OCI-LY1 (cell line): Measurements from ENCODE around the gene PARVA.

Experiments
- H2AFZ ChIP-seq: fragments of 200-600 bp; sonication (generic), shearing (Covaris generic); 2 replicates; pipeline ENCODE4 v1.6.0; 2014; ENCODE audit warnings: antibody characterized with exemption, mild to moderate bottlenecking, low read length
- H3F3A ChIP-seq: fragments of 200-600 bp; sonication (generic), shearing (Covaris generic); 2 replicates; pipeline ENCODE4 v1.6.0; 2014; ENCODE audit warnings: mild to moderate bottlenecking, antibody characterized with exemption, low read length, moderate library complexity; ENCODE audit not compliant: insufficient read depth
- H3K27ac ChIP-seq: fragments of 200-600 bp; sonication (generic); 2 replicates; pipeline ENCODE4 v1.5.1; 2014; ENCODE audit warnings: low read length, mixed run types, mild to moderate bottlenecking, low read depth; ENCODE audit not compliant: poor library complexity, severe bottlenecking
- H3K27me3 ChIP-seq: fragments of 200-600 bp; sonication (generic); 2 replicates; pipeline ENCODE4 v1.6.0; 2014; ENCODE audit warnings: antibody characterized with exemption, mild to moderate bottlenecking, low read length, moderate library complexity; ENCODE audit not compliant: insufficient read depth
- H3K36me3 ChIP-seq: fragments of 200-600 bp; sonication (generic); 2 replicates; pipeline ENCODE4 v1.6.1; 2014; ENCODE audit warnings: mild to moderate bottlenecking, antibody characterized with exemption, low read length, moderate library complexity, mixed read lengths; ENCODE audit not compliant: insufficient read depth
- H3K4me1 ChIP-seq: fragments of 200-600 bp; sonication (generic); 2 replicates; pipeline ENCODE4 v1.5.1; 2014; ENCODE audit warnings: mild to moderate bottlenecking, low read length, moderate library complexity; ENCODE audit not compliant: insufficient read depth, severe bottlenecking
- H3K4me2 ChIP-seq: fragments of 200-600 bp; sonication (generic), shearing (Covaris generic); 2 replicates; pipeline ENCODE4 v1.6.1; 2014; ENCODE audit warnings: low read length
- H3K4me3 ChIP-seq: fragments of 200-600 bp; sonication (generic); 2 replicates; pipeline ENCODE4 v1.5.1; 2014; ENCODE audit warnings: low read length, low read depth, mild to moderate bottlenecking, mixed read lengths; ENCODE audit not compliant: poor library complexity, severe bottlenecking
- H3K79me2 ChIP-seq: fragments of 200-600 bp; shearing (Covaris generic); 2 replicates; pipeline ENCODE4 v1.6.1; 2016; ENCODE audit warnings: mixed run types, low read length, mixed read lengths; ENCODE audit not compliant: insufficient read depth
- H3K9ac ChIP-seq: fragments of 200-600 bp; sonication (generic), shearing (Covaris generic); 2 replicates; pipeline ENCODE4 v1.6.1; 2014; ENCODE audit warnings: mild to moderate bottlenecking, low read length, mixed read lengths
- H3K9me2 ChIP-seq: fragments of 200-600 bp; sonication (generic), shearing (Covaris generic); 2 replicates; pipeline ENCODE4 v1.6.1; 2014; ENCODE audit warnings: low read depth, mild to moderate bottlenecking, low read length, mixed read lengths
- H3K9me3 ChIP-seq: fragments of 200-600 bp; shearing (Covaris generic); 2 replicates; pipeline ENCODE4 v1.6.1; 2014; ENCODE audit warnings: low read length, mixed read lengths
- H4K20me1 ChIP-seq: fragments of 200-600 bp; sonication (generic), shearing (Covaris generic); 2 replicates; pipeline ENCODE4 v1.6.0; 2016; ENCODE audit warnings: mild to moderate bottlenecking, low read length; ENCODE audit not compliant: insufficient read depth
- EZH2 ChIP-seq: fragments of 200-600 bp; sonication (generic), shearing (Covaris generic); IDR thresholded peaks from 2 replicates; pipeline ENCODE4 v1.8.0; 2017; ENCODE audit warnings: borderline replicate concordance, mixed run types, mild to moderate bottlenecking, antibody characterized with exemption, low read length, moderate library complexity, mixed read lengths
- TF ChIP-seq, protein P1 (sequence below): fragments of 200-600 bp; sonication (generic), shearing (Covaris generic); IDR thresholded peaks from 2 replicates; pipeline ENCODE4 v1.5.1; 2017; ENCODE audit warnings: mild to moderate bottlenecking, antibody characterized with exemption, low read length, moderate library complexity, mixed read lengths

PARVA gene

GRCh38 chr11:12420706-12421105 is 43.3 kb downstream of the PARVA start:
- Histone ChIP-seq H3K9ac (no peak overlapping the region), H3F3A (no peaks in the 10 kb centered on the region), H3K27me3 (no peaks in the 10 kb centered on the region), H3K4me3 (no peak overlapping the region), H3K79me2 (no peaks in the 10 kb centered on the region), H3K9me3 (no peaks in the 10 kb centered on the region), H3K27ac (no peak overlapping the region), H4K20me1 (no peaks in the 10 kb centered on the region), H3K4me2 (no peak overlapping the region), H3K9me2 (no peaks in the 10 kb centered on the region), H3K36me3 (no peaks in the 10 kb centered on the region), H2AFZ (no peak overlapping the region), H3K4me1 (no peaks in the 10 kb centered on the region)
- no peak for TF ChIP-seq EZH2
- TF ChIP-seq, protein P1, sequence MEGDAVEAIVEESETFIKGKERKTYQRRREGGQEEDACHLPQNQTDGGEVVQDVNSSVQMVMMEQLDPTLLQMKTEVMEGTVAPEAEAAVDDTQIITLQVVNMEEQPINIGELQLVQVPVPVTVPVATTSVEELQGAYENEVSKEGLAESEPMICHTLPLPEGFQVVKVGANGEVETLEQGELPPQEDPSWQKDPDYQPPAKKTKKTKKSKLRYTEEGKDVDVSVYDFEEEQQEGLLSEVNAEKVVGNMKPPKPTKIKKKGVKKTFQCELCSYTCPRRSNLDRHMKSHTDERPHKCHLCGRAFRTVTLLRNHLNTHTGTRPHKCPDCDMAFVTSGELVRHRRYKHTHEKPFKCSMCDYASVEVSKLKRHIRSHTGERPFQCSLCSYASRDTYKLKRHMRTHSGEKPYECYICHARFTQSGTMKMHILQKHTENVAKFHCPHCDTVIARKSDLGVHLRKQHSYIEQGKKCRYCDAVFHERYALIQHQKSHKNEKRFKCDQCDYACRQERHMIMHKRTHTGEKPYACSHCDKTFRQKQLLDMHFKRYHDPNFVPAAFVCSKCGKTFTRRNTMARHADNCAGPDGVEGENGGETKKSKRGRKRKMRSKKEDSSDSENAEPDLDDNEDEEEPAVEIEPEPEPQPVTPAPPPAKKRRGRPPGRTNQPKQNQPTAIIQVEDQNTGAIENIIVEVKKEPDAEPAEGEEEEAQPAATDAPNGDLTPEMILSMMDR = no peak

GRCh38 chr11:12421386-12421785 is 44.0 kb downstream of the PARVA start:
- Histone ChIP-seq H3K27ac (no peak overlapping the region), H3K79me2 (no peaks in the 10 kb centered on the region)

GRCh38 chr11:12426176-12426575 is 48.8 kb downstream of the PARVA start:
- no peak for TF ChIP-seq EZH2
- TF ChIP-seq, protein P1 = no peak
- H2AFZ ChIP-seq = no peak overlapping the region

More at GRCh38 chr11:12421386-12421785, 44.0 kb downstream of the PARVA start:
- Histone ChIP-seq H3F3A (no peaks in the 10 kb centered on the region), H4K20me1 (no peaks in the 10 kb centered on the region), H2AFZ (no peak overlapping the region), H3K36me3 (no peaks in the 10 kb centered on the region), H3K9me2 (no peaks in the 10 kb centered on the region), H3K4me2 (no peak overlapping the region), H3K9ac (no peak overlapping the region), H3K27me3 (no peaks in the 10 kb centered on the region), H3K4me3 (no peak overlapping the region), H3K4me1 (no peaks in the 10 kb centered on the region), H3K9me3 (no peaks in the 10 kb centered on the region)
- TF ChIP-seq, protein P1 = no peak
- TF ChIP-seq EZH2 = no peak

More at GRCh38 chr11:12426176-12426575, 48.8 kb downstream of the PARVA start:
- Histone ChIP-seq H3K4me2 (no peak overlapping the region), H4K20me1 (no peaks in the 10 kb centered on the region), H3K27ac (no peak overlapping the region), H3K9me3 (no peaks in the 10 kb centered on the region), H3K79me2 (no peaks in the 10 kb centered on the region), H3K9ac (no peak overlapping the region), H3K36me3 (no peaks in the 10 kb centered on the region), H3K4me3 (no peak overlapping the region), H3F3A (no peaks in the 10 kb centered on the region), H3K4me1 (no peaks in the 10 kb centered on the region), H3K9me2 (no peaks in the 10 kb centered on the region), H3K27me3 (no peaks in the 10 kb centered on the region)
